ENCODE measurements around the gene MDGA2. TPM values are rescaled to one million over a fixed set of nuclear protein-coding genes. Genes with fewer than 3 reads are reported as not detected.

Gene MDGA2
- total and polyA plus RNA-seq, 2 of the 8 experiments (the other 6 are each of a cell fraction or from before 2014, with no cell fraction given), result 0.11 to 0.69 TPM

GRCh38 chr14:47411523-47411922 is 263.9 kb downstream of the MDGA2 start:
- Histone ChIP-seq H3K18ac (ENCODE audit: extremely low read depth, low read length) (no peak overlapping the region), H3K4ac (replicated peaks; ENCODE audit: insufficient read length, low read depth, low read length) (no peak overlapping the region), H2BK12ac (ENCODE audit: low read depth, low read length) (no peak overlapping the region), H3K14ac (ENCODE audit: insufficient read length) (no peak overlapping the region), H3K27me3 (replicated peaks in 1 of 4; ENCODE audit: control insufficient read depth in 3 of 4, extremely low read depth in 1 of 4, insufficient read depth in 3 of 4, low read length in 3 of 4) (no peaks in the 10 kb centered on the region), H2AFZ (ENCODE audit: low read length) (no peak overlapping the region), H3K4me3 (ENCODE audit: extremely low read depth in 1 of 4, insufficient read depth in 2 of 4, low read depth in 3 of 4, low read length in 4 of 4) (no peak overlapping the region), H4K8ac (ENCODE audit: extremely low read depth, insufficient read depth, low read length) (no peak overlapping the region), H3K56ac (replicated peaks; ENCODE audit: insufficient read length, low read depth, low read length) (no peak overlapping the region), H2BK20ac (ENCODE audit: low read length) (no peak overlapping the region), H3K4me1 (replicated peaks in 1 of 4; ENCODE audit: control insufficient read depth in 3 of 4, insufficient read depth in 4 of 4, low read length in 3 of 4) (no peaks in the 10 kb centered on the region; a peak in 1 of 7 replicates), H2BK15ac (ENCODE audit: low read length) (no peak overlapping the region), H4K5ac (ENCODE audit: insufficient read length, low read depth, low read length) (no peak overlapping the region), H2BK5ac (ENCODE audit: low read depth, low read length) (no peak overlapping the region), H2AK5ac (ENCODE audit: low read depth, low read length) (no peak overlapping the region), H3K9me3 (ENCODE audit: insufficient read depth in 2 of 2, low read depth in 1 of 2, low read length in 1 of 2) (no peaks in the 10 kb centered on the region), H3K23me2 (ENCODE audit: low read depth, low read length) (no peaks in the 10 kb centered on the region), H2BK120ac (replicated peaks; ENCODE audit: low read depth, low read length) (no peak overlapping the region), H3K27ac (ENCODE audit: low read depth, low read length) (no peak overlapping the region), H3K79me1 (ENCODE audit: low read depth, low read length) (no peaks in the 10 kb centered on the region), H3K36me3 (ENCODE audit: control insufficient read depth in 2 of 4, insufficient read depth in 4 of 4, low read length in 3 of 4) (no peaks in the 10 kb centered on the region), H4K20me1 (replicated peaks in 1 of 2; ENCODE audit: control insufficient read depth in 1 of 2, insufficient read depth in 2 of 2, low read length in 2 of 2) (no peaks in the 10 kb centered on the region), H3K4me2 (ENCODE audit: insufficient read depth in 1 of 2, low read depth in 2 of 2, low read length in 2 of 2) (no peak overlapping the region), H3K79me2 (ENCODE audit: control insufficient read depth in 1 of 2, insufficient read depth in 2 of 2, low read length in 2 of 2) (no peaks in the 10 kb centered on the region), H3K9ac (replicated peaks in 1 of 4; ENCODE audit: extremely low read depth in 1 of 4, low read depth in 3 of 4, low read length in 3 of 4) (no peak overlapping the region), H4K91ac (replicated peaks; ENCODE audit: insufficient read length, low read length) (no peak overlapping the region), H3K23ac (ENCODE audit: insufficient read length) (no peak overlapping the region)
- WGBS, 2 experiments (ENCODE audit: extremely low coverage in 1 of 2, insufficient coverage in 1 of 2, insufficient read length in 1 of 2, insufficient replicate concordance in 2 of 2, low coverage in 1 of 2, low lambda C conversion rate in 2 of 2, missing lambda C conversion rate in 1 of 2), result 94% methylated on average over 5 of the region's 5 CpGs; no CpG with 5 or more reads in 1 of the 2 experiments
- DNase-seq (ENCODE audit: low read depth in 1 of 2, low spot score in 2 of 2) (no peak), FAIRE-seq (no peak)
- TF ChIP-seq CBX5 (IDR thresholded peaks at IDR 0.05; ENCODE audit: low read depth, low read length) (no peak), KDM5A (IDR thresholded peaks at IDR 0.05; ENCODE audit: low read length) (no peak), PHF8 (conservative IDR thresholded peaks at IDR 0.05; ENCODE audit: low read depth, low read length) (no peak), YY1 (IDR thresholded peaks at IDR 0.05; ENCODE audit: low read depth, low read length) (no peak)
- POLR2A ChIA-PET (ENCODE audit: partially characterized antibody), result no interaction called here
- CTCF ChIA-PET (ENCODE audit: partially characterized antibody), result interaction anchor here (0.6 kb wide), 1 partner anchor 126 kb away, joined by 3 read pairs; no protein-coding TSS in a partner anchor

Data from H1 (cell line).